Panc1 (cell line): ENCODE measurements around the gene NTRK3. TPM values are rescaled to one million over a fixed set of nuclear protein-coding genes. Genes with fewer than 3 reads are reported as not detected.

Source experiments
- ATAC-seq: fragments of 200-7000 bp; cut with Tn5 transposase; 2 replicates; pipeline ENCODE4 v1.9.1; 2020; ENCODE audit warnings: mild to moderate bottlenecking, moderate library complexity
- BruUV-seq: library from RNA; stranded (reverse); fragments of 400-500 nt; replicated peaks from 2 replicates; lab custom pipeline; 2021; lab: Mats Ljungman, UMichigan
- CTCF ChIA-PET: fragments of 300-600 bp; sonication (Branson Sonifier 250); formaldehyde crosslinking; loops from one replicate; lab custom pipeline; 2022; ENCODE audit warnings: antibody characterized with exemption; lab: Charles Lee
- POLR2A ChIA-PET: fragments of 300-600 bp; sonication (Branson Sonifier 250); formaldehyde crosslinking; loops from one replicate; lab custom pipeline; 2022; ENCODE audit warnings: antibody characterized with exemption; lab: Charles Lee
- DNase-seq: peaks from one replicate; pipeline ENCODE4 v3.0.0-alpha.2; 2010; ENCODE audit warnings: low read depth, low spot score
- H3K27ac ChIP-seq: 2 replicates; pipeline ENCODE4 v1.5.1; 2011; ENCODE audit warnings: mild to moderate bottlenecking, low read length, inconsistent platforms
- H3K27me3 ChIP-seq: fragments of 200-500 bp; sonication (Bioruptor generic); 2 replicates; pipeline ENCODE4 v1.6.0; 2014; ENCODE audit warnings: low read length, inconsistent platforms; ENCODE audit not compliant: control insufficient read depth, insufficient read depth
- H3K36me3 ChIP-seq: fragments of 200-500 bp; sonication (Bioruptor generic); 2 replicates; pipeline ENCODE4 v1.5.1; 2014; ENCODE audit warnings: inconsistent platforms, mild to moderate bottlenecking, low read length, moderate library complexity; ENCODE audit not compliant: control insufficient read depth, insufficient read depth
- H3K4me1 ChIP-seq: 2 replicates; pipeline ENCODE4 v1.5.1; 2011; ENCODE audit warnings: inconsistent platforms, mild to moderate bottlenecking, low read length, moderate library complexity; ENCODE audit not compliant: control insufficient read depth, insufficient read depth
- H3K4me3 ChIP-seq, 2 experiments: 2 replicates each; pipeline ENCODE4 v1.5.1; 2011 to 2012; ENCODE audit warnings: low read depth in 2 of 2, low read length in 2 of 2, mild to moderate bottlenecking in 2 of 2, inconsistent platforms in 1 of 2, moderate library complexity in 1 of 2
- H3K9me3 ChIP-seq: fragments of 200-500 bp; sonication (Bioruptor generic); 2 replicates; pipeline ENCODE4 v1.5.1; 2014; ENCODE audit warnings: low read depth, mild to moderate bottlenecking, inconsistent platforms, low read length, moderate library complexity; ENCODE audit not compliant: control insufficient read depth, insufficient read depth
- CTCF ChIP-seq: fragments of 450-650 bp; IDR thresholded peaks from 2 replicates; pipeline ENCODE4 v1.5.1; 2017; ENCODE audit warnings: mild to moderate bottlenecking
- POLR2AphosphoS5 ChIP-seq: IDR thresholded peaks from 2 replicates; pipeline ENCODE4 v1.6.1; 2012; ENCODE audit warnings: mild to moderate bottlenecking, low read depth, low read length, moderate library complexity
- REST ChIP-seq, 2 experiments: IDR thresholded peaks; 2 replicates each; pipeline ENCODE4 v1.6.1; 2011 to 2012; ENCODE audit warnings: low read depth in 2 of 2, control low read depth in 1 of 2, low read length in 1 of 2, mild to moderate bottlenecking in 1 of 2, moderate library complexity in 1 of 2; ENCODE audit not compliant: insufficient read depth in 1 of 2
- SIN3A ChIP-seq: IDR thresholded peaks from 2 replicates; pipeline ENCODE4 v1.6.1; 2012; ENCODE audit warnings: low read depth, mild to moderate bottlenecking, low read length, moderate library complexity, borderline replicate concordance; ENCODE audit not compliant: insufficient read depth
- TCF7L2 ChIP-seq: IDR thresholded peaks from 2 replicates; pipeline ENCODE4 v1.6.1; 2011; ENCODE audit warnings: mild to moderate bottlenecking, low read depth, low read length, inconsistent platforms
- in situ Hi-C: cut with HindIII; loops from 2 replicates; pipeline ENCODE4 v1.10.0; 2016; ENCODE audit warnings: low sequenced_read_pairs, low pct_unique_long_range_greater_than_20kb
- intact Hi-C: fragments of 100-400 bp; cut with micrococcal nuclease; formaldehyde crosslinking; loops from one replicate; pipeline ENCODE4 v1.10.0; 2022; ENCODE audit not compliant: unreplicated experiment
- total RNA-seq: library from RNA; stranded (reverse); gene quantifications from one replicate; pipeline ENCODE4 v1.2.1, GENCODE V29; 2021; ENCODE audit not compliant: unreplicated experiment

The NTRK3 gene
- total RNA-seq, 1 experiment from 2014 or later = not detected

- no peaks in the 10 kb centered on the region for H3K9me3 ChIP-seq
These were observed 116.1 kb downstream of the NTRK3 start for GRCh38 chr15:88140398-88140797.

GRCh38 chr15:88139936-88140335, 116.6 kb downstream of the NTRK3 start:
- no peaks in the 10 kb centered on the region for H3K9me3 ChIP-seq
- ATAC-seq (no peak), DNase-seq (no peak)
- ChIA-PET POLR2A (no interaction called here), CTCF (no interaction called here)
- H3K4me3 ChIP-seq = no peak overlapping the region
- intact Hi-C loops (no loop called here), in situ Hi-C loops (no loop called here)
- TF ChIP-seq REST (IDR thresholded peaks at IDR 0.05; ENCODE audit: insufficient read depth in 1 of 2, low read depth in 2 of 2, low read length in 1 of 2) (no peak), TCF7L2 (no peak), POLR2AphosphoS5 (no peak), CTCF (no peak), SIN3A (no peak)
- no peaks in the 10 kb centered on the region for H3K27me3 ChIP-seq
- no peak overlapping the region for H3K27ac ChIP-seq
- no TSS peak for BruUV-seq
- no peaks in the 10 kb centered on the region for H3K4me1 ChIP-seq
- H3K36me3 ChIP-seq = no peaks in the 10 kb centered on the region

More at GRCh38 chr15:88140398-88140797, 116.1 kb downstream of the NTRK3 start:
- no peak overlapping the region for H3K4me3 ChIP-seq
- no peak overlapping the region for H3K27ac ChIP-seq
- intact Hi-C loops (no loop called here), in situ Hi-C loops (no loop called here)
- POLR2A ChIA-PET = no interaction called here
- no peaks in the 10 kb centered on the region for H3K27me3 ChIP-seq
- no TSS peak for BruUV-seq
- CTCF ChIA-PET = no interaction called here
- DNase-seq (no peak), ATAC-seq (no peak)
- TF ChIP-seq REST (IDR thresholded peaks at IDR 0.05; ENCODE audit: insufficient read depth in 1 of 2, low read depth in 2 of 2, low read length in 1 of 2) (no peak), CTCF (no peak), SIN3A (no peak), POLR2AphosphoS5 (no peak), TCF7L2 (no peak)
- no peaks in the 10 kb centered on the region for H3K36me3 ChIP-seq
- H3K4me1 ChIP-seq = no peaks in the 10 kb centered on the region
